NB4 (cell line): Measurements from ENCODE around the gene PDE4B.

Source experiments
- CTCF ChIP-seq: IDR thresholded peaks from one replicate; pipeline ENCODE4 v1.5.1; 2012; ENCODE audit warnings: low read depth, low read length
- POLR2A ChIP-seq: IDR thresholded peaks from 2 replicates; pipeline ENCODE4 v1.6.1; 2011; ENCODE audit warnings: mild to moderate bottlenecking; ENCODE audit not compliant: insufficient read length; ENCODE audit errors: extremely low read depth

- TF ChIP-seq CTCF, result no peak
- no peak for TF ChIP-seq POLR2A
These were observed 383.5 kb downstream of the PDE4B start for GRCh38 chr1:66176012-66176715.
